ENCODE results near the gene GFRA1. TPM values are rescaled to one million over a fixed set of nuclear protein-coding genes. Genes with fewer than 3 reads are reported as not detected.

Gene GFRA1
- total RNA-seq, 4 donors from 2014 or later: 2.6 to 75.1 (median 48.0) TPM

DNA sequence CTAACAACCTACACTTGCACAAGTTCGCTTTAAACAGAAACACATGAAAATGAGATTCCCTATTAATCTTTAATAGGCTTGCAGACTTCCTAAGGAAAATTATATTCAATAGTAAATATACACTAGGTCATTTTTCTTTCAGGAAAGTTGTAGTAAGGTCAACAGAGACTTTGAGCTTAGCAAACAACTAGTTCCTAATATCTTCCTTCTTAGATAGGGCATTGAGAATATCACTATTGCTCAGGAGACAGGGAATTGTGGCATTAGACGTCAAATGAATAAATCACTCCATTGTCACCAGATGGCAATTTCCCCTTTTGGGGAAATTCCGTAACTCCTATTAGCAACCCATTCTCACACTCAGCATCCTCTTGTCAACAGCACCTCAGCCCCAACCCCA lies 164.9 kb downstream of the GFRA1 start:
- no peak for DNase-seq
- Histone ChIP-seq H3K9me3 (no peaks in the 10 kb centered on the region), H3K4me3 (no peak overlapping the region), H3K27me3 (no peaks in the 10 kb centered on the region), H3K4me1 (no peaks in the 10 kb centered on the region), H3K36me3 (no peaks in the 10 kb centered on the region), H3K27ac (no peak overlapping the region)
- TF ChIP-seq, protein P1, sequence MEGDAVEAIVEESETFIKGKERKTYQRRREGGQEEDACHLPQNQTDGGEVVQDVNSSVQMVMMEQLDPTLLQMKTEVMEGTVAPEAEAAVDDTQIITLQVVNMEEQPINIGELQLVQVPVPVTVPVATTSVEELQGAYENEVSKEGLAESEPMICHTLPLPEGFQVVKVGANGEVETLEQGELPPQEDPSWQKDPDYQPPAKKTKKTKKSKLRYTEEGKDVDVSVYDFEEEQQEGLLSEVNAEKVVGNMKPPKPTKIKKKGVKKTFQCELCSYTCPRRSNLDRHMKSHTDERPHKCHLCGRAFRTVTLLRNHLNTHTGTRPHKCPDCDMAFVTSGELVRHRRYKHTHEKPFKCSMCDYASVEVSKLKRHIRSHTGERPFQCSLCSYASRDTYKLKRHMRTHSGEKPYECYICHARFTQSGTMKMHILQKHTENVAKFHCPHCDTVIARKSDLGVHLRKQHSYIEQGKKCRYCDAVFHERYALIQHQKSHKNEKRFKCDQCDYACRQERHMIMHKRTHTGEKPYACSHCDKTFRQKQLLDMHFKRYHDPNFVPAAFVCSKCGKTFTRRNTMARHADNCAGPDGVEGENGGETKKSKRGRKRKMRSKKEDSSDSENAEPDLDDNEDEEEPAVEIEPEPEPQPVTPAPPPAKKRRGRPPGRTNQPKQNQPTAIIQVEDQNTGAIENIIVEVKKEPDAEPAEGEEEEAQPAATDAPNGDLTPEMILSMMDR (IDR thresholded peaks at IDR 0.05): no peak
- TF ChIP-seq POLR2A (IDR thresholded peaks at IDR 0.05): no peak
- intact Hi-C loops (cut with DNase I; ENCODE audit: low total_unique reads): no loop called here

DNA sequence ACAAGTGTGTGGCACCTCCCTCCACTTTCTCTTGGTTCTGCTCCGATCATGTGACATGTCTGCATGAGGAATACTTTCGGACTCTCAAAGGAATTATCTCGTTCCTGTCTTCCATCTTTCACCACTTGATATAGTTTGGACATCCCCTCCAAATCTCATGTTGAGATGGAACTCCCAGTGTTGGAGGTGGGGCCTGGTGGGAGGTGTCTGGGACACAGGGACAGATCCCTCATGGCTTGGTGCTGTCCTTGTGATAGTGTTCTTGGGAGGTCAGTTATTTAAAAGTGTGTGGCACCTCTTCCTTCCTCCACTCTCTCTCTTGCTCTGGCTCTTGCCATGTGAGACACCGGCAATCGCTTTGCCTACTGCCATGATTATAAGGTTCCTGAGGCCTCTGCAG lies 166.4 kb downstream of the GFRA1 start:
- intact Hi-C loops (cut with DNase I; ENCODE audit: low total_unique reads): no loop called here
- no peaks in the 10 kb centered on the region for H3K27me3 ChIP-seq
- TF ChIP-seq, protein P1 (IDR thresholded peaks at IDR 0.05): no peak
- TF ChIP-seq POLR2A (IDR thresholded peaks at IDR 0.05): no peak
- no peaks in the 10 kb centered on the region for H3K4me1 ChIP-seq
- no peak for DNase-seq
- H3K36me3 ChIP-seq: no peaks in the 10 kb centered on the region
- H3K27ac ChIP-seq: no peak overlapping the region
- H3K4me3 ChIP-seq: no peak overlapping the region
- H3K9me3 ChIP-seq: no peaks in the 10 kb centered on the region

DNA sequence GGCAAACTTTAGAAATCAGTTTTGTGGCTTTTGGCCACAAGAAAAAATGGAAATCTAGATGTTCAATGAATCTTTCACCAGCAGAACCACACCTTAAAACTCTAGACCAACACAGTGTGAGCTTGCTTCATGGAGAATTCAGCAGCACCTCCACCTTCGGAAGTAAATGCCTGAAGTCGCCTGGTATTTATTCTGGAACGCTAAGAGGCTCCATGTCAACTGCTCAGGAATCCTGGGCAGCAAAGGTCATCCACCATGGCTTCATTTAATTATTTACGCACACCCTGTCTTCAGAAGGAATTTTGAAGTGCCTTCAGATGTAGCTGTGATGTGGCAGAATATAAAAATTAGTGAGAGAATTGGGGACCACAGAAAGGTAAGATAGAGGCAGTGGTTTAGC lies 167.7 kb downstream of the GFRA1 start:
- TF ChIP-seq, protein P1 (IDR thresholded peaks at IDR 0.05): no peak
- no peak for TF ChIP-seq POLR2A (IDR thresholded peaks at IDR 0.05)
- H3K4me1 ChIP-seq: no peaks in the 10 kb centered on the region
- no peaks in the 10 kb centered on the region for H3K27me3 ChIP-seq
- H3K9me3 ChIP-seq: no peaks in the 10 kb centered on the region
- intact Hi-C loops (cut with DNase I; ENCODE audit: low total_unique reads): no loop called here
- no peak overlapping the region for H3K4me3 ChIP-seq
- DNase-seq: no peak
- H3K27ac ChIP-seq: no peak overlapping the region
- no peaks in the 10 kb centered on the region for H3K36me3 ChIP-seq

DNA sequence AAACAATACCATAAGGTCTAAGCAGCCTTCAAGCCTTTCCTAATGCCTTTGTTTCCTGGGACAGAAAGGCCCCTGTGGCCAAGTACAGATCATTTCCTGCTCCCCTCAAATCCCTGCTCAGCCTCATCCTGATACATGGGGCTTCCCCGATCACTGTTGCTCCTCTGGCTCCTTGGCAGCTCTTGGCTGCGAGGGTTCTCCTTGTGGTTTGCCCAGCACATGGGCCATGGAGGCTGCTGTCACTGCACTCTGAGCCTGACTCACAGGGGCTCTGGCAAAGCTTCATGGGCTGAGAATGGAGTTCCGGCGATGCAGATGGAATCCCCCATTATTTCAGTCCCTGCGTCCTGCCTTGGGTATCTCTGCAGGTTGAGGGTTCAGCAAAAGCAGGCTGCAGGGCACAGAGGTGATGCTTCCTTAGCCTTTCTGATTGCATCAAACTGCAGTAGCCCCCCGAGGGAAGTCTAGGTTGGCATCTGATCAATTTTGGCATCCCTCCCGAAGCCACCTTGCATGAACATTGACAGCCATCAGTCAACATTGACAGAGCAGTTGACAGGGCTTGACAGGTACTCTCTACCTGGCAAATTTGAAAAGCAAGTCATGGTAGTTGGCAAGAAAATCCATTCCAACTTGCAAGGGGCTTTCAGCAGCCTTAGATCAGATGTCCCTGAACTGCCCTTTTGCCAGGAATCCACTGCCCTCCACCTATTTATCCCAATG lies 168.6 kb downstream of the GFRA1 start:
- H3K4me3 ChIP-seq: no peak overlapping the region
- H3K27ac ChIP-seq: no peak overlapping the region
- H3K36me3 ChIP-seq: no peaks in the 10 kb centered on the region
- no peaks in the 10 kb centered on the region for H3K27me3 ChIP-seq
- TF ChIP-seq, protein P1 (IDR thresholded peaks at IDR 0.05): no peak
- TF ChIP-seq POLR2A (IDR thresholded peaks at IDR 0.05): no peak
- intact Hi-C loops (cut with DNase I; ENCODE audit: low total_unique reads): no loop called here
- no peaks in the 10 kb centered on the region for H3K4me1 ChIP-seq
- no peaks in the 10 kb centered on the region for H3K9me3 ChIP-seq
- no peak for DNase-seq

DNA sequence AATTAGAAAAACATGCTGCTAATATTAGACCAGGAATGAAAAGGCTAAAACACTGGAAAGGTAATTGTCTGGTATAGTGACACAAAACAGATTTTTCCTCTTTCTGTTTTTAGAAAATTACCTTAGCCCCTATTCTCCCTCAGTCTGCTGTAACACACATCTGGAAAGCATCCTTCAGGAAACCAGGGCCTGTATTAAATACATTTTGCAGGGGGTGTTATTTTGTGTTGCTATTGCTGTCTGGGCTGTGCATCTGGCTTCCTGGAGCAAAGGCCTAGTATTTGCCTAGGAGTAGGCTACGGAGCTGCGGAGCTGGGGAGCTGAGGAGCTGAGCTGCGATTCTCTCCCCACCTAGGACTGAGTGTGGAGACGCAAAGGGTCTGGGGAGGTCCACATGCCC lies 169.3 kb downstream of the GFRA1 start:
- Histone ChIP-seq H3K9me3 (no peaks in the 10 kb centered on the region), H3K4me1 (no peaks in the 10 kb centered on the region), H3K36me3 (no peaks in the 10 kb centered on the region), H3K4me3 (no peak overlapping the region), H3K27me3 (no peaks in the 10 kb centered on the region), H3K27ac (no peak overlapping the region)
- no peak for DNase-seq
- no peak for TF ChIP-seq POLR2A (IDR thresholded peaks at IDR 0.05)
- TF ChIP-seq, protein P1 (IDR thresholded peaks at IDR 0.05): no peak
- intact Hi-C loops (cut with DNase I; ENCODE audit: low total_unique reads): no loop called here
